RWPE1 (cell line): Measurements from ENCODE around the gene MYO5C.

Experiments used
- CTCF ChIA-PET: fragments of 350-600 bp; sonication (Branson Sonifier 250); formaldehyde crosslinking; extraction: SDS; loops from one replicate; lab custom pipeline; 2021; lab: Yijun Ruan, JAX
- POLR2A ChIA-PET: fragments of 400-600 bp; formaldehyde crosslinking; extraction: SDS; loops from one replicate; lab custom pipeline; 2020; ENCODE audit warnings: antibody characterized with exemption; ENCODE audit not compliant: low non-redundant PET; lab: Yijun Ruan, JAX
- DNase-seq: peaks from one replicate; pipeline ENCODE4 v3.0.0; 2012; ENCODE audit warnings: low spot score
- H3K27ac ChIP-seq: fragments of 450-650 bp; 2 replicates; pipeline ENCODE4 v1.5.1; 2017
- CTCF ChIP-seq: fragments of 450-650 bp; conservative IDR thresholded peaks from 2 replicates; pipeline ENCODE4 v1.5.1; 2017; ENCODE audit warnings: low read depth, mild to moderate bottlenecking

MYO5C gene

DNA sequence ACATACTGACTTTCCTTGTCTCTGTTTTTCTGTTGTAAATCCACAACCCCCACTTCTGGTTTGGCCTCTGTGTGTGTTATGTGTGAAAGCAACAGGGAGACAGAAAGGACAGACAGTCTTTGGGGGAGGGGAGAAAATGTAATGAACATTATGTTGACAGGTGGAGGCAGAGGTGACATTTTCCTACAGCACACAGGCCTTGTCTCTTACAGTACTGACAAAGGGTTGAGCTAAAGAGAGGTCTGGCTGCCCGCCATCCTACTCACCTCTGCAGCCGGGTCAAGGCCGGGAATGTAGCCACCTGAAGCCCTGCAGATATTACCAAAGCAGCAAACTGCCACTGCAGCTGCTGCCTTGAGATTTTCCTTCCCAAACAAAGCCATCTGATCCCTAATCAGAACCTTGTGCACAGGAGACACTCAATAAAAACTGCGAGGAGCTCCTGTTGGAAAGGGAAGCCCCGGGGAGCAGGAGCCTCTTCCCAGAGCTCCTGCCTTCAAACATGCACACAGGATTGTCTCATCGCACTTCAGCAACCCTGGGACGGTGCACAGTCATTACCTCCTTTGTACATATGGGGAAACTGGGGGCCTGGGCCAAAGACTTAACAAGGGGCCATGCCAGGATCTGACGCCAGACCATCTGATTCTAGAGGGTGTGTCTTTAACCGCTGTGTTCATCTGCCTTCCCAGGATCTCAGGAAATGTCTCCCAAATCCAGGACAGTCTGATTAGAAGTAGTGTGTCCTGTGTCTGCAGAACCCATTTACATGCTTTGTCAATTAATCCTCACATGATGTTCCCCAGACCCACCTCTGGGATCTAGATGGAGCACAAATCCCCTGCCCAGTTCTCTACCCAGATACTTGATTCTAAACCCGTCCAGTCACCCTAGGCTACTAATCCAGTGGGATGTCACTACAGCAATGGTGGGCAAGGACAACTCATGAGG lies 14.2 kb downstream of the MYO5C start:
- POLR2A ChIA-PET: no interaction called here
- no peak for DNase-seq
- CTCF ChIA-PET: no interaction called here
- TF ChIP-seq CTCF: no peak
- H3K27ac ChIP-seq: no peak overlapping the region

- CTCF ChIA-PET: no interaction called here
- POLR2A ChIA-PET: no interaction called here
- DNase-seq: no peak
- TF ChIP-seq CTCF: no peak
- H3K27ac ChIP-seq: no peak overlapping the region
These were observed 15.1 kb downstream of the MYO5C start for GRCh38 chr15:52280326-52281084.

DNA sequence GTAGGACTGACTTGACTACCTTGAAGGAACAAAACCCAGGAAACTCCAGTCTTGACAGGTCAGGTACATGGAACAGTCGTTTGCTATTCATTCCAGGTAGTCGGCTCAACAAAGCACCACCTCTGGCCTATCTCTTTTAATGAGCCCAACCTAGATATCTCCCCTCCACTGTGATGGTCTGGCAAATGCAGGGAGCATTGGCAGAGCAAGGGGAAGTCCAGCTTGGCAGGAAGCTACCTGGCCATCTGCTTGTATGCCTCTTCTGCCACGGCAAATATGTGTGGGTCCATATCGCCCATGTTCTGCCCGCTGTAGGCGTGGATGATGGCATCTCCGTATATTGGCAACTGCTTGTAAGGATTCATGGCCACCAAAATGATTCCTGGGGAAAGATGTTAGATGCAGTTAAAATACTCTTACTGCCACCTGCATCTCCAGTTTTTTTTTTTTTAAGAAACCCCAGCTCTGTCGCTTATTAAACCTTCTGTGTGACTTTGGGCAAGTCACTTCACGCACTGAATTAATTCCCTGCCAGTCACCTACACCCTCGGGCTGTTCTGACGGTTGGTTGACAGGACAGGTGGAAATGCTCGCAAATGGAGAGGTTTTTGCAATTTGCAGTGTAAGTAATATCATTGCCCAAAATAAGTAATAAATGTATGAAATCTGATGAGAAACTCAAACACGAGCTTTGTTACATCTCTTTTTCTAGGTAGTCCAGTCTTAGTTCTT lies 16.8 kb downstream of the MYO5C start:
- ChIA-PET POLR2A (no interaction called here), CTCF (interaction anchor here (0.6 to 0.7 kb wide), 4 partner anchors 28 to 388 kb away, joined by 3 read pairs; no protein-coding TSS in a partner anchor)
- DNase-seq: no peak
- H3K27ac ChIP-seq: no peak overlapping the region
- TF ChIP-seq CTCF: no peak

DNA sequence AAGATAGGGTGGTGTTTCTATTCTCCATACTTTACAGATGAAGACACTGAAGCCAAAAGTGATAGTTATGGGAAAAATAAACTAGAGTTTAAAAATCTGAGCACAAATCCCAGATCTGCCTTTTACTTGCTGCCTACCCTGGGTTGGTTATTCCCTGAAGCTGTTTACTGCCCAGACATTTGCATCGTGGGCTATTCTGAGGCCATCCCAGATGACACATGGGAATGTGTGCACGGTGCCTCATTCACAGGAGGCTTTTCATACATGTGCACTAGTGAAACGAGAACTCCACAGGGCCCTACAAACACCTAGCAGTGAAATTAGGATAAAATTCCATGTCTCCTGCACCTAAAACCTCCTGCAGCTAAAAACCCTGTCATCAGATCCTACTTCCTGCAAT lies 17.5 kb downstream of the MYO5C start:
- TF ChIP-seq CTCF: no peak
- H3K27ac ChIP-seq: no peak overlapping the region
- DNase-seq: no peak
- ChIA-PET CTCF (no interaction called here), POLR2A (no interaction called here)

DNA sequence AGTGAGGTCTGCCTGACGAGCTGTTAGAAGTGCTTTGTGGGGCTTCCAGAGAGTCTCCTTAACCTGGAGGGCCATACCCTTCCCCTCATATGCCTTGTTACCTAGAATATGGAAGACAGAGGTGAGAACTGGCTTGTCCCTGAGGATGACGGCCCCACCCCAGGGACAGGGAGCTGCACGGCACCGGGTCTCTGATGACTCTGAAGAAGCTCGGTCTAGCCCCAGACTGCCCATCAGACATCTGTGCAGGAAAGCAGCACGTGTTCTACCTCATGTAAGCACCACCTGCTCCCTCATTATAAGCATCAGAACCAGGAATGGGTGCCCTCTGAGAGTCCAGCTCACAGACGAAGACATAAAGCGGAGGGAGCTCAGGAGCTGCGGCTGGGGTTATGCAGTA lies 18.0 kb downstream of the MYO5C start:
- no peak for TF ChIP-seq CTCF

GRCh38 chr15:52276256-52276770 lies 19.3 kb downstream of the MYO5C start:
- ChIA-PET CTCF (interaction anchor here (0.5 kb wide), 1 partner anchor 20 kb away, joined by 4 read pairs; no protein-coding TSS in a partner anchor), POLR2A (no interaction called here)
- DNase-seq: no peak

More for the DNA sequence above, 18.0 kb downstream of the MYO5C start:
- ChIA-PET POLR2A (no interaction called here), CTCF (no interaction called here)
- no peak overlapping the region for H3K27ac ChIP-seq
- DNase-seq: no peak

More at GRCh38 chr15:52276256-52276770, 19.3 kb downstream of the MYO5C start:
- H3K27ac ChIP-seq: no peak overlapping the region
- TF ChIP-seq CTCF: no peak
